K562 (cell line): ENCODE measurements around the gene PPDPF. TPM values are rescaled to one million over a fixed set of nuclear protein-coding genes. Genes with fewer than 3 reads are reported as not detected.

Source experiments
- ATAC-seq: fragments of 200-7000 bp; cut with Tn5 transposase; 3 replicates; pipeline ENCODE4 v1.9.1; 2020; ENCODE audit warnings: moderate library complexity
- BruUV-seq: library from RNA; stranded (reverse); fragments of 400-500 nt; replicated peaks from 2 replicates; lab custom pipeline; 2021; lab: Mats Ljungman, UMichigan
- CTCF ChIA-PET: fragments of 300-600 bp; formaldehyde crosslinking; extraction: SDS; loops from one replicate; lab custom pipeline; 2021; ENCODE audit warnings: low intra/inter-chr PET ratio; lab: Yijun Ruan, JAX
- POLR2A ChIA-PET: fragments of 300-600, 350-650 bp; sonication (Branson Sonifier 250); formaldehyde crosslinking; extraction: SDS; loops from one replicate; lab custom pipeline; 2021; ENCODE audit warnings: antibody characterized with exemption, inconsistent platforms; lab: Yijun Ruan, JAX
- DNase-seq, 4 experiments: peaks; one replicate each; pipeline versions ENCODE4 v3.0.0 to v3.0.0-alpha.2; 2011 to 2018; ENCODE audit warnings: low spot score in 3 of 4, mixed read lengths in 3 of 4; ENCODE audit errors: extremely low read depth in 1 of 4
- FAIRE-seq: peaks from 2 replicates; lab custom pipeline; 2011; peaks lifted over from hg19 to GRCh38; lab: Jason Lieb, UNC
- H2AFZ ChIP-seq: 2 replicates; pipeline ENCODE4 v1.6.0; 2011; ENCODE audit warnings: low read depth, low read length, control low read depth, inconsistent platforms
- H3K27ac ChIP-seq: fragments of 200-600 bp; 3 replicates; pipeline ENCODE4 v1.8.0; 2011; ENCODE audit warnings: low read depth, mild to moderate bottlenecking, control low read depth, inconsistent platforms, low read length, moderate library complexity, mixed read lengths; ENCODE audit errors: extremely low read depth
- H3K27me3 ChIP-seq, 2 experiments: fragments of 300-600 bp in 1 of 2; 2 replicates in 1 of 2; 3 replicates in 1 of 2; pipeline versions ENCODE4 v1.6.0 to v1.8.0; 2011; ENCODE audit warnings: inconsistent platforms in 2 of 2, low read length in 2 of 2, mild to moderate bottlenecking in 1 of 2, mixed read lengths in 1 of 2, moderate library complexity in 1 of 2; ENCODE audit not compliant: control insufficient read depth in 2 of 2, insufficient read depth in 2 of 2
- H3K36me3 ChIP-seq: fragments of 300-600 bp; 3 replicates; pipeline ENCODE4 v1.8.0; 2011; ENCODE audit warnings: mild to moderate bottlenecking, low read length, inconsistent platforms; ENCODE audit not compliant: control insufficient read depth, insufficient read depth
- H3K4me1 ChIP-seq, 2 experiments: fragments of 200-600 bp in 1 of 2; replicated peaks in 1 of 2; 2 replicates in 1 of 2; 3 replicates in 1 of 2; pipeline versions ENCODE4 v1.5.1 to v1.8.0; 2011; ENCODE audit warnings: inconsistent platforms in 2 of 2, low read length in 2 of 2, mild to moderate bottlenecking in 1 of 2, mixed read lengths in 1 of 2, moderate library complexity in 1 of 2; ENCODE audit not compliant: control insufficient read depth in 2 of 2, insufficient read depth in 2 of 2
- H3K4me2 ChIP-seq: 2 replicates; pipeline ENCODE4 v1.6.1; 2011; ENCODE audit warnings: low read length, control low read depth, inconsistent platforms, mixed read lengths; ENCODE audit not compliant: insufficient read depth
- H3K4me3 ChIP-seq: fragments of 200-600 bp; sonication (generic), shearing (Covaris generic); 2 replicates; pipeline ENCODE4 v1.5.1; 2016; ENCODE audit warnings: control low read depth, inconsistent platforms
- H3K79me2 ChIP-seq: fragments of 200-600 bp; 3 replicates; pipeline ENCODE4 v1.8.0; 2011; ENCODE audit warnings: low read length, inconsistent platforms; ENCODE audit not compliant: control insufficient read depth, insufficient read depth
- H3K9ac ChIP-seq, 2 experiments: 2 replicates each; pipeline versions ENCODE4 v1.6.0 to v1.6.1; 2011; ENCODE audit warnings: low read depth in 2 of 2, low read length in 2 of 2, control low read depth in 1 of 2, inconsistent platforms in 1 of 2, mild to moderate bottlenecking in 1 of 2, mixed read lengths in 1 of 2; ENCODE audit not compliant: insufficient read depth in 1 of 2
- H3K9me1 ChIP-seq: one replicate; pipeline ENCODE4 v1.6.0; 2011; ENCODE audit warnings: inconsistent platforms, mild to moderate bottlenecking, low read length, moderate library complexity; ENCODE audit not compliant: control insufficient read depth, insufficient read depth
- H3K9me3 ChIP-seq: replicated peaks from 2 replicates; pipeline ENCODE4 v1.5.1; 2011; ENCODE audit warnings: low read depth, low read length, inconsistent platforms; ENCODE audit not compliant: control insufficient read depth, insufficient read depth
- H4K20me1 ChIP-seq: replicated peaks from 2 replicates; pipeline ENCODE4 v1.6.1; 2011; ENCODE audit warnings: low read length, inconsistent platforms, mixed read lengths; ENCODE audit not compliant: control insufficient read depth, insufficient read depth
- ATF1 ChIP-seq, 2 experiments: fragments of 450-650 bp in 1 of 2; IDR thresholded peaks; 2 replicates each; pipeline ENCODE4 v1.6.1; 2016; ENCODE audit warnings: missing compliant biosample characterization in 1 of 2, missing genetic modification characterization in 1 of 2
- CREM ChIP-seq: IDR thresholded peaks from 2 replicates; pipeline ENCODE4 v1.6.1; 2014; ENCODE audit warnings: antibody characterized with exemption, low read depth
- EGR1 ChIP-seq: fragments of 450-650 bp; conservative IDR thresholded peaks from 2 replicates; pipeline ENCODE4 v1.6.1; 2017; ENCODE audit warnings: mild to moderate bottlenecking
- FOS ChIP-seq: IDR thresholded peaks from 3 replicates; pipeline ENCODE4 v1.6.1; 2011; ENCODE audit not compliant: insufficient read length; ENCODE audit errors: extremely low read depth
- HNRNPL ChIP-seq: fragments of 200-400 bp; formaldehyde crosslinking; IDR thresholded peaks from 2 replicates; pipeline ENCODE4 v1.6.1; 2017; ENCODE audit warnings: low read depth, mild to moderate bottlenecking, low read length
- MAZ ChIP-seq, 2 experiments: fragments of 450-650 bp in 1 of 2; sonication (generic) in 1 of 2; formaldehyde crosslinking; IDR thresholded peaks in 1 of 2; conservative IDR thresholded peaks in 1 of 2; 2 replicates each; pipeline versions ENCODE4 v1.4.0 to v1.5.0; 2020; ENCODE audit warnings: mild to moderate bottlenecking in 1 of 2, missing genetic modification reagents in 1 of 2
- PHF8 ChIP-seq: fragments of 200-600 bp; sonication (generic); IDR thresholded peaks from 2 replicates; pipeline ENCODE4 v1.6.1; 2012; ENCODE audit warnings: mixed run types, mild to moderate bottlenecking, inconsistent platforms, low read length, moderate library complexity, borderline replicate concordance
- POLR2G ChIP-seq: fragments of 200-400 bp; formaldehyde crosslinking; IDR thresholded peaks from 2 replicates; pipeline ENCODE4 v1.6.1; 2017; ENCODE audit warnings: low read depth, mild to moderate bottlenecking, antibody characterized with exemption, low read length, moderate library complexity
- RFX1 ChIP-seq: fragments of 450-650 bp; IDR thresholded peaks from 2 replicates; pipeline ENCODE4 v1.6.1; 2016; ENCODE audit warnings: mild to moderate bottlenecking, moderate library complexity
- ZBTB17 ChIP-seq: fragments of 450-650 bp; formaldehyde crosslinking; IDR thresholded peaks from 2 replicates; pipeline ENCODE4 v1.4.0; 2020; ENCODE audit warnings: mild to moderate bottlenecking
- ZBTB7A ChIP-seq: IDR thresholded peaks from 2 replicates; pipeline ENCODE4 v1.6.1; 2011; ENCODE audit warnings: low read depth, mild to moderate bottlenecking, low read length, moderate library complexity, borderline replicate concordance; ENCODE audit not compliant: control insufficient read depth
- ZNF263 ChIP-seq: sonication (generic); formaldehyde crosslinking; IDR thresholded peaks from 2 replicates; pipeline ENCODE4 v1.8.0; 2022; ENCODE audit warnings: mild to moderate bottlenecking, missing genetic modification reagents, borderline replicate concordance
- WGBS: fragments of 100-300 bp; shearing (Covaris generic); methylation state at CpG from one replicate; pipeline ENCODE4 v1.1.6; 2016; ENCODE audit warnings: low coverage, mixed read lengths; ENCODE audit not compliant: insufficient coverage; ENCODE audit errors: missing lambda C conversion rate; 5-methylcytosine and 5-hydroxymethylcytosine counted together
- in situ Hi-C: fragments of 300-500 bp; cut with MboI; formaldehyde crosslinking; loops from 4 replicates; pipeline ENCODE4 v1.15.0; 2018; ENCODE audit warnings: inconsistent platforms, mixed read lengths
- intact Hi-C: fragments of 100-400 bp; cut with micrococcal nuclease; formaldehyde crosslinking; loops from 2 replicates; pipeline ENCODE4 v1.14.2; 2022
- polyA plus RNA-seq, 8 experiments: library from polyadenylated mRNA; depleted of rRNA in 4 of 8; stranded (reverse) in 5 of 8; unstranded in 3 of 8; fragments of >200 nt; fragmentation: Nextera tagmentation in 2 of 8; fragmentation: Illumina TruSeq in 1 of 8; extraction: Ambion mirVana in 2 of 8; extraction: Trizol in 1 of 8; gene quantifications; 2 replicates each; pipeline versions ENCODE4 v1.2.1 to v1.2.3, GENCODE V29; 2011 to 2014; ENCODE audit warnings: inconsistent platforms in 1 of 8, missing spikeins in 1 of 8
- total RNA-seq, 7 experiments: library from RNA; depleted of rRNA in 6 of 7; stranded (reverse); fragments of >200 nt in 6 of 7; fragmentation: Illumina TruSeq in 2 of 7; extraction: Trizol in 2 of 7; gene quantifications; 2 replicates each; pipeline versions ENCODE4 v1.2.1 to v1.2.3, GENCODE V29; 2011 to 2021; ENCODE audit warnings: low replicate concordance in 1 of 7
- TF ChIP-seq, protein P1 (sequence below): conservative IDR thresholded peaks from 2 replicates; pipeline ENCODE4 v1.6.1; 2011; ENCODE audit warnings: low read depth, mild to moderate bottlenecking, low read length; ENCODE audit not compliant: control insufficient read depth
- TF ChIP-seq, protein P2 (sequence below): fragments of 450-650 bp; IDR thresholded peaks from one replicate; pipeline ENCODE4 v1.6.1; 2018; ENCODE audit warnings: mild to moderate bottlenecking, moderate library complexity; ENCODE audit not compliant: partially characterized antibody
- TF ChIP-seq, protein P3 (sequence below), 3 experiments: fragments of 200-800 bp in 1 of 3; fragments of 250-450 bp in 1 of 3; fragments of 450-650 bp in 1 of 3; sonication (Bioruptor Pico) in 1 of 3; sonication (Bioruptor generic) in 1 of 3; formaldehyde crosslinking in 1 of 3; IDR thresholded peaks; 2 replicates each; pipeline versions ENCODE4 v1.6.1 to v1.8.0; 2016 to 2022; ENCODE audit warnings: mild to moderate bottlenecking in 2 of 3, missing genetic modification characterization in 2 of 3, missing compliant biosample characterization in 1 of 3, moderate library complexity in 1 of 3

Gene PPDPF
- total and polyA plus RNA-seq, 9 of the 15 experiments (the other 6 are each of a cell fraction or from before 2014, with no cell fraction given): 0.77 to 233 (median 10.5) TPM

DNA sequence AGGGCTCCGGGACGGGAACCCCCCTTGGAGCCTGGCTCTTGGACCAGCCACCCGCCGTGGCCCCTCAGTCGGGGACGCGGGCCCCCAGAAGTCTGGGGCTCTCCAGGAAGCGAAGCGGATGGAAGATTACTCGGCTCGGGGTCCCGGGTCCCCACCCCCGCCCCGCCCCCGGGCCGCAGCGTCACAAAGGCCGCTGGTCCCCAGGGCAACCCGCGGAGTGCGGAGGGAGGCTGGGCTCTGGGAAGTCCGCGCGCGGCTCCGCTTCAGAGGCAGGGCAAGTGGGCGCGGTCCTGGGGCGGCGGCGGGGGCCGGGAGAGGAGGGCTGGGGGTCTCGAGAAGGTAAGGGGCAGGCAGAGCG is 33.3 kb downstream of the PPDPF start, which contains the start of gene FNDC11:
Gene FNDC11 (plus strand): TSS at position 227 of the 358 bp plus-strand sequence. CDS start 1,505 bp downstream, outside the sequence.
- no TSS peak for BruUV-seq
- H3K9ac ChIP-seq: peak within 1 kb of the TSS; percentile 55 to 91
- peak within 1 kb of the TSS; percentile 60 for H3K27ac ChIP-seq
- no peaks in the 10 kb centered on the region for H4K20me1 ChIP-seq
- FAIRE-seq (no peak), ATAC-seq (peak; percentile 72), DNase-seq (peak; percentile 72 to 78 (median 74))
- in situ Hi-C loops: no loop called here
- peaks cover 15 to 64% of the 10 kb centered on the region in 2 experiments for H3K4me1 ChIP-seq
- peak within 1 kb of the TSS; percentile 89 for H2AFZ ChIP-seq
- no peaks in the 10 kb centered on the region for H3K27me3 ChIP-seq
- intact Hi-C loops: loop anchor here (10.0 kb wide), 1 partner anchor 311 kb away; the partner anchor contains the start of genes ABHD16B and TPD52L2
- H3K36me3 ChIP-seq: no peaks in the 10 kb centered on the region
- peak within 1 kb of the TSS; percentile 76 for H3K4me3 ChIP-seq
- H3K9me3 ChIP-seq: no peaks in the 10 kb centered on the region
- no peaks in the 10 kb centered on the region for H3K9me1 ChIP-seq
- ChIA-PET POLR2A (interaction anchor here (1.6 kb wide), 1 partner anchor 16 kb away, joined by 6 read pairs; no protein-coding TSS in a partner anchor), CTCF (interaction anchor here (0.7 kb wide), 1 partner anchor 57 kb away, joined by 3 read pairs; no protein-coding TSS in a partner anchor)
- H3K79me2 ChIP-seq: no peaks in the 10 kb centered on the region
- peak within 1 kb of the TSS; percentile 84 for H3K4me2 ChIP-seq
- WGBS: 0% methylated on average over 9 of the region's 34 CpGs
- no peak for TF ChIP-seq ATF1 (CRISPR knock-in tag; IDR thresholded peaks at IDR 0.05)
- TF ChIP-seq ATF1 (tag; IDR thresholded peaks at IDR 0.05): peak; percentile 32; the same call in 1 of the 2 replicates
- TF ChIP-seq RFX1: peak; percentile 76; the same call in 1 of the 2 replicates
- TF ChIP-seq PHF8: no peak
- TF ChIP-seq, protein P1, sequence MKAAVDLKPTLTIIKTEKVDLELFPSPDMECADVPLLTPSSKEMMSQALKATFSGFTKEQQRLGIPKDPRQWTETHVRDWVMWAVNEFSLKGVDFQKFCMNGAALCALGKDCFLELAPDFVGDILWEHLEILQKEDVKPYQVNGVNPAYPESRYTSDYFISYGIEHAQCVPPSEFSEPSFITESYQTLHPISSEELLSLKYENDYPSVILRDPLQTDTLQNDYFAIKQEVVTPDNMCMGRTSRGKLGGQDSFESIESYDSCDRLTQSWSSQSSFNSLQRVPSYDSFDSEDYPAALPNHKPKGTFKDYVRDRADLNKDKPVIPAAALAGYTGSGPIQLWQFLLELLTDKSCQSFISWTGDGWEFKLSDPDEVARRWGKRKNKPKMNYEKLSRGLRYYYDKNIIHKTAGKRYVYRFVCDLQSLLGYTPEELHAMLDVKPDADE: 0 out of 2 replicates have a peak, but pooled peaks have one; percentile 1
- TF ChIP-seq, protein P2, sequence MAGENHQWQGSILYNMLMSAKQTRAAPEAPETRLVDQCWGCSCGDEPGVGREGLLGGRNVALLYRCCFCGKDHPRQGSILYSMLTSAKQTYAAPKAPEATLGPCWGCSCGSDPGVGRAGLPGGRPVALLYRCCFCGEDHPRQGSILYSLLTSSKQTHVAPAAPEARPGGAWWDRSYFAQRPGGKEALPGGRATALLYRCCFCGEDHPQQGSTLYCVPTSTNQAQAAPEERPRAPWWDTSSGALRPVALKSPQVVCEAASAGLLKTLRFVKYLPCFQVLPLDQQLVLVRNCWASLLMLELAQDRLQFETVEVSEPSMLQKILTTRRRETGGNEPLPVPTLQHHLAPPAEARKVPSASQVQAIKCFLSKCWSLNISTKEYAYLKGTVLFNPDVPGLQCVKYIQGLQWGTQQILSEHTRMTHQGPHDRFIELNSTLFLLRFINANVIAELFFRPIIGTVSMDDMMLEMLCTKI: no peak
- TF ChIP-seq CREM: peak; percentile 35; the same call in 1 of the 2 replicates
- 0 out of 2 replicates have a peak, but pooled peaks have one; percentile 37 for TF ChIP-seq HNRNPL
- TF ChIP-seq, protein P3, sequence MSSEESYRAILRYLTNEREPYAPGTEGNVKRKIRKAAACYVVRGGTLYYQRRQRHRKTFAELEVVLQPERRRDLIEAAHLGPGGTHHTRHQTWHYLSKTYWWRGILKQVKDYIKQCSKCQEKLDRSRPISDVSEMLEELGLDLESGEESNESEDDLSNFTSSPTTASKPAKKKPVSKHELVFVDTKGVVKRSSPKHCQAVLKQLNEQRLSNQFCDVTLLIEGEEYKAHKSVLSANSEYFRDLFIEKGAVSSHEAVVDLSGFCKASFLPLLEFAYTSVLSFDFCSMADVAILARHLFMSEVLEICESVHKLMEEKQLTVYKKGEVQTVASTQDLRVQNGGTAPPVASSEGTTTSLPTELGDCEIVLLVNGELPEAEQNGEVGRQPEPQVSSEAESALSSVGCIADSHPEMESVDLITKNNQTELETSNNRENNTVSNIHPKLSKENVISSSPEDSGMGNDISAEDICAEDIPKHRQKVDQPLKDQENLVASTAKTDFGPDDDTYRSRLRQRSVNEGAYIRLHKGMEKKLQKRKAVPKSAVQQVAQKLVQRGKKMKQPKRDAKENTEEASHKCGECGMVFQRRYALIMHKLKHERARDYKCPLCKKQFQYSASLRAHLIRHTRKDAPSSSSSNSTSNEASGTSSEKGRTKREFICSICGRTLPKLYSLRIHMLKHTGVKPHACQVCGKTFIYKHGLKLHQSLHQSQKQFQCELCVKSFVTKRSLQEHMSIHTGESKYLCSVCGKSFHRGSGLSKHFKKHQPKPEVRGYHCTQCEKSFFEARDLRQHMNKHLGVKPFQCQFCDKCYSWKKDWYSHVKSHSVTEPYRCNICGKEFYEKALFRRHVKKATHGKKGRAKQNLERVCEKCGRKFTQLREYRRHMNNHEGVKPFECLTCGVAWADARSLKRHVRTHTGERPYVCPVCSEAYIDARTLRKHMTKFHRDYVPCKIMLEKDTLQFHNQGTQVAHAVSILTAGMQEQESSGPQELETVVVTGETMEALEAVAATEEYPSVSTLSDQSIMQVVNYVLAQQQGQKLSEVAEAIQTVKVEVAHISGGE (CRISPR knock-in tag; IDR thresholded peaks at IDR 0.05): peak in 1 of 3 experiments; percentile 43; a peak in 1 of 6 replicates
- peak; percentile 87; the same call in 1 of the 2 replicates for TF ChIP-seq ZBTB7A
- peak in 1 of 2 experiments; percentile 28; a peak in 1 of 4 replicates for TF ChIP-seq MAZ (CRISPR knock-in tag; conservative IDR thresholded peaks at IDR 0.05 in 1 of 2, IDR thresholded peaks at IDR 0.05 in 1 of 2)
- no peak for TF ChIP-seq FOS
- peak; percentile 9; the same call in 1 of the 2 replicates for TF ChIP-seq POLR2G
- no peak for TF ChIP-seq ZNF263
- 0 out of 2 replicates have a peak, but pooled peaks have one; percentile 58 for TF ChIP-seq ZBTB17 (CRISPR knock-in tag)
- TF ChIP-seq EGR1: peak; percentile 83
